KMS-11 (cell line): ENCODE data around the gene ISG15.

ENCODE experiments used
- H2AFZ ChIP-seq: fragments of 200-600 bp; sonication (generic); 2 replicates; pipeline ENCODE4 v1.6.1; 2016; ENCODE audit warnings: antibody characterized with exemption, mixed run types, low read depth
- H3K27ac ChIP-seq: fragments of 200-600 bp; sonication (generic); 2 replicates; pipeline ENCODE4 v1.6.1; 2016; ENCODE audit warnings: mild to moderate bottlenecking, mixed run types
- H3K27me3 ChIP-seq: fragments of 200-600 bp; sonication (generic); 2 replicates; pipeline ENCODE4 v1.6.1; 2017; ENCODE audit warnings: mild to moderate bottlenecking, low read depth, mixed run types, moderate library complexity; ENCODE audit not compliant: insufficient read depth
- H3K36me3 ChIP-seq: fragments of 200-600 bp; sonication (generic); 2 replicates; pipeline ENCODE4 v1.6.1; 2017; ENCODE audit warnings: mild to moderate bottlenecking, mixed run types; ENCODE audit not compliant: insufficient read depth
- H3K4me1 ChIP-seq: fragments of 200-600 bp; sonication (generic); 2 replicates; pipeline ENCODE4 v1.6.1; 2016; ENCODE audit warnings: mild to moderate bottlenecking, low read depth, mixed run types; ENCODE audit not compliant: poor library complexity, severe bottlenecking
- H3K4me2 ChIP-seq: fragments of 200-600 bp; sonication (generic); 2 replicates; pipeline ENCODE4 v1.7.0; 2016; ENCODE audit warnings: mild to moderate bottlenecking, mixed run types
- H3K4me3 ChIP-seq: fragments of 200-600 bp; sonication (generic); IDR thresholded peaks from 2 replicates; pipeline ENCODE4 v1.6.1; 2017; ENCODE audit warnings: low read depth, low read length, mixed read lengths; ENCODE audit not compliant: insufficient read depth
- H3K79me2 ChIP-seq: fragments of 200-600 bp; sonication (generic); 2 replicates; pipeline ENCODE4 v1.6.1; 2016; ENCODE audit warnings: low read depth, mixed run types; ENCODE audit not compliant: insufficient read depth
- H3K9ac ChIP-seq: fragments of 200-600 bp; sonication (generic); 2 replicates; pipeline ENCODE4 v1.6.1; 2016; ENCODE audit warnings: mild to moderate bottlenecking, mixed run types
- H4K20me1 ChIP-seq: fragments of 200-600 bp; sonication (generic); 2 replicates; pipeline ENCODE4 v1.6.1; 2016; ENCODE audit warnings: mild to moderate bottlenecking, mixed run types; ENCODE audit not compliant: insufficient read depth
- CTCF ChIP-seq: fragments of 200-600 bp; sonication (generic); conservative IDR thresholded peaks from 2 replicates; pipeline ENCODE4 v1.6.1; 2017; ENCODE audit warnings: low read depth, mild to moderate bottlenecking, antibody characterized with exemption, low read length, moderate library complexity, mixed read lengths

Gene ISG15

GRCh38 chr1:998995-999724, 14.1 kb upstream of the ISG15 start:
- Histone ChIP-seq H3K79me2 (no peaks in the 10 kb centered on the region), H3K36me3 (no peaks in the 10 kb centered on the region), H3K9ac (no peak overlapping the region), H3K4me2 (no peak overlapping the region), H3K27ac (no peak overlapping the region), H3K4me3 (no peak overlapping the region), H3K4me1 (peaks cover 4% of the 10 kb centered on the region), H4K20me1 (no peaks in the 10 kb centered on the region), H2AFZ (no peak overlapping the region), H3K27me3 (peaks cover 67% of the 10 kb centered on the region)
- no peak for TF ChIP-seq CTCF

GRCh38 chr1:999725-1000356, 13.5 kb upstream of the ISG15 start, which contains the start of gene HES4:
HES4 (minus strand) TSS chr1:1000097; CDS start chr1:999973, 124 bp downstream.
- no peak within 1 kb of the TSS for H3K9ac ChIP-seq
- no peaks in the 10 kb centered on the region for H3K36me3 ChIP-seq
- H3K4me2 ChIP-seq: no peak within 1 kb of the TSS
- H3K27me3 ChIP-seq: peaks cover 67% of the 10 kb centered on the region
- H3K4me1 ChIP-seq: peaks cover 8% of the 10 kb centered on the region
- no peak within 1 kb of the TSS for H3K27ac ChIP-seq
- no peak for TF ChIP-seq CTCF
- no peak within 1 kb of the TSS for H3K4me3 ChIP-seq
- no peaks in the 10 kb centered on the region for H3K79me2 ChIP-seq
- no peaks in the 10 kb centered on the region for H4K20me1 ChIP-seq
- no peak within 1 kb of the TSS for H2AFZ ChIP-seq

- H3K79me2 ChIP-seq: no peaks in the 10 kb centered on the region
- no peak for TF ChIP-seq CTCF
- no peak overlapping the region for H3K4me3 ChIP-seq
- H3K9ac ChIP-seq: no peak overlapping the region
- H3K36me3 ChIP-seq: no peaks in the 10 kb centered on the region
- H3K4me2 ChIP-seq: no peak overlapping the region
- peaks cover 15% of the 10 kb centered on the region for H3K4me1 ChIP-seq
- no peak overlapping the region for H2AFZ ChIP-seq
- H3K27ac ChIP-seq: no peak overlapping the region
- no peaks in the 10 kb centered on the region for H4K20me1 ChIP-seq
- H3K27me3 ChIP-seq: peaks cover 67% of the 10 kb centered on the region
Observed at GRCh38 chr1:1000357-1001056, 12.8 kb upstream of the ISG15 start.

GRCh38 chr1:1001057-1001783, 12.1 kb upstream of the ISG15 start:
- no peaks in the 10 kb centered on the region for H4K20me1 ChIP-seq
- H3K4me2 ChIP-seq: no peak overlapping the region
- H3K9ac ChIP-seq: no peak overlapping the region
- no peak overlapping the region for H2AFZ ChIP-seq
- no peak for TF ChIP-seq CTCF
- H3K27me3 ChIP-seq: peaks cover 67% of the 10 kb centered on the region
- no peaks in the 10 kb centered on the region for H3K79me2 ChIP-seq
- no peak overlapping the region for H3K4me3 ChIP-seq
- no peak overlapping the region for H3K27ac ChIP-seq
- no peaks in the 10 kb centered on the region for H3K36me3 ChIP-seq
- H3K4me1 ChIP-seq: peaks cover 15% of the 10 kb centered on the region
